T-cell (primary cell): ENCODE results near the gene NEURL1B. TPM values are rescaled to one million over a fixed set of nuclear protein-coding genes. Genes with fewer than 3 reads are reported as not detected.

Source experiments
- ATAC-seq, 4 experiments: fragments of 200-7000 bp in 3 of 4; fragments of 150-1000 bp in 1 of 4; cut with Tn5 transposase; replicated peaks in 1 of 4; 1 replicate in 3 of 4; 2 replicates in 1 of 4; pipeline ENCODE4 v1.10.0; 2021; ENCODE audit warnings: moderate library complexity in 3 of 4, mild to moderate bottlenecking in 2 of 4, moderate number of reproducible peaks in 1 of 4
- CTCF ChIA-PET, 2 donors: fragments of 300-600 bp; sonication (Branson Sonifier 250); formaldehyde crosslinking; loops; one replicate each; lab custom pipeline; 2022; ENCODE audit warnings: antibody characterized with exemption in 2 of 2; lab: Charles Lee
- POLR2A ChIA-PET, 2 donors: fragments of 300-600 bp; sonication (Branson Sonifier 250); formaldehyde crosslinking; loops; one replicate each; lab custom pipeline; 2022; ENCODE audit warnings: antibody characterized with exemption in 2 of 2; lab: Charles Lee
- DNase-seq, 35 experiments: peaks; one replicate each; pipeline versions ENCODE4 v3.0.0 to v3.0.0-alpha.2; 2013 to 2023
- H3K27ac ChIP-seq: one replicate; pipeline ENCODE4 v1.5.1; 2013; ENCODE audit warnings: low read length
- H3K27me3 ChIP-seq, 2 experiments: replicated peaks in 1 of 2; 1 replicate in 1 of 2; 2 replicates in 1 of 2; pipeline versions ENCODE4 v1.6.1 to v1.7.0; 2013; ENCODE audit warnings: low read length in 1 of 2, mixed read lengths in 1 of 2; ENCODE audit not compliant: control insufficient read depth in 2 of 2, insufficient read depth in 2 of 2; ENCODE audit errors: extremely low read depth in 1 of 2
- H3K36me3 ChIP-seq, 2 donors: 1 replicate in 1 of 2; 2 replicates in 1 of 2; pipeline versions ENCODE4 v1.6.1 to v1.7.0; 2013; ENCODE audit warnings: low read length in 1 of 2; ENCODE audit not compliant: control insufficient read depth in 2 of 2, insufficient read depth in 1 of 2; ENCODE audit errors: extremely low read depth in 1 of 2
- H3K4me1 ChIP-seq, 2 experiments: 1 replicate in 1 of 2; 2 replicates in 1 of 2; pipeline versions ENCODE4 v1.6.1 to v1.7.0; 2013; ENCODE audit warnings: low read length in 2 of 2, mixed read lengths in 1 of 2; ENCODE audit not compliant: insufficient read depth in 2 of 2, control insufficient read depth in 1 of 2; ENCODE audit errors: extremely low read depth in 1 of 2
- H3K4me3 ChIP-seq, 2 donors: 1 replicate in 1 of 2; 2 replicates in 1 of 2; pipeline versions ENCODE4 v1.5.1 to v1.7.0; 2013; ENCODE audit warnings: mild to moderate bottlenecking in 2 of 2, low read length in 1 of 2, moderate library complexity in 1 of 2; ENCODE audit not compliant: control insufficient read depth in 1 of 2; ENCODE audit errors: extremely low read depth in 1 of 2
- H3K9me3 ChIP-seq: 2 replicates; pipeline ENCODE4 v1.7.0; 2013
- H3K27ac Mint-ChIP-seq, 2 donors: one replicate each; pipeline ENCODE4 v1.8.0; 2020 to 2021; ENCODE audit warnings: mild to moderate bottlenecking in 2 of 2, mixed read lengths in 2 of 2
- H3K27me3 Mint-ChIP-seq, 2 donors: one replicate each; pipeline ENCODE4 v1.8.0; 2021 to 2022; ENCODE audit warnings: mixed read lengths in 2 of 2
- H3K36me3 Mint-ChIP-seq: one replicate; pipeline ENCODE4 v1.8.0; 2021; ENCODE audit warnings: mixed read lengths
- H3K4me1 Mint-ChIP-seq, 3 donors: one replicate each; pipeline ENCODE4 v1.8.0; 2020 to 2022; ENCODE audit warnings: mixed read lengths in 3 of 3, mild to moderate bottlenecking in 1 of 3
- H3K4me3 Mint-ChIP-seq, 3 donors: one replicate each; pipeline ENCODE4 v1.8.0; 2020 to 2022; ENCODE audit warnings: mild to moderate bottlenecking in 3 of 3, mixed read lengths in 3 of 3, moderate library complexity in 3 of 3
- H3K9me3 Mint-ChIP-seq, 3 donors: one replicate each; pipeline ENCODE4 v1.8.0; 2020 to 2022; ENCODE audit warnings: mixed read lengths in 3 of 3
- WGBS: methylation state at CpG from one replicate; pipeline ENCODE4 v1.1.5; 2013; ENCODE audit warnings: missing lambda C conversion rate; ENCODE audit not compliant: insufficient coverage; 5-methylcytosine and 5-hydroxymethylcytosine counted together
- total RNA-seq, 35 experiments: library from RNA in 6 of 35; stranded (reverse) in 6 of 35; fragments of 120-200 nt in 1 of 35; gene quantifications; one replicate each; pipeline versions ENCODE4 v1.2.1 to v1.2.4 and lab custom pipeline; 2013 to 2026

Gene NEURL1B
- total RNA-seq, 5 donors from 2014 or later (not counting 1 experiment from before 2014, with no cell fraction given) = 0.07 to 0.64 (median 0.20) TPM

DNA sequence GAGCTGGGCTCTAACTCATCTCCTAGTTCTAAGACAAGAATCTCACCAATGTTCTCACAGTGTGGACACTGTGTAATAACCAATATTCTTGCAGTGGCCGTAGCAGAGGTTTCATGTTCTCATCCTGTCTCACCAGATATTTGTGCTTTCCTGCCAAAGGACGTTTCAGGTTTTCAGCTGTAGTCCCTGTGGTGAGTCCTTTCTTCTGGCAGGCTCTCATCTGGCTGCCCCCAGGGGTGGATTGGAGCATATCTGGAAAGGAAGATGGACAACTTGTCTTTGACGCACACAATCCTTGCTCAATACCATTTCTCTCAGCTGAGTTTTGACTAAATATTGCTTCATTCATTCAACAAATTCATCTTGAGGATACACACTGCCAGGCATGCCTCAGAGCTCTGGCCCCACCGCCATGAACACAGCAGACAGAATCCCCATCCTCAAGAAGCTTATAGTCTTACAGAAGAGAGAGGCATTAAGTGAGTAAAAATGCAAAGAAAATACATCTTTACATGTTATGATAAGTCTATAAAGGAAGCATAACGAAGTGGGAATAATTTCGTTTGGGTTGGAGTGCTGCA lies 33.8 kb upstream of the NEURL1B start:
- Mint-ChIP-seq H3K27me3 (peaks cover 19 to 21% of the 10 kb centered on the region in 2 donors), H3K36me3 (no peaks in the 10 kb centered on the region), H3K4me1 (no peaks in the 10 kb centered on the region), H3K27ac (no peak overlapping the region), H3K4me3 (no peak overlapping the region), H3K9me3 (peaks cover 0 to 7% (median 0%) of the 10 kb centered on the region in 3 donors)
- H3K9me3 ChIP-seq = no peaks in the 10 kb centered on the region
- no peak for ATAC-seq
- no peak for DNase-seq
- H3K27ac ChIP-seq = no peak overlapping the region
- H3K4me3 ChIP-seq = no peak overlapping the region
- 69% methylated on average over 3 of the region's 6 CpGs for WGBS
- no peaks in the 10 kb centered on the region for H3K36me3 ChIP-seq
- POLR2A ChIA-PET = no interaction called here
- no peaks in the 10 kb centered on the region for H3K4me1 ChIP-seq
- CTCF ChIA-PET = interaction anchor here in 1 of 2 donors (1.1 kb wide), 1 partner anchor 64 kb away, joined by 3 read pairs; no protein-coding TSS in a partner anchor
- H3K27me3 ChIP-seq = peaks cover 0 to 44% of the 10 kb centered on the region in 2 experiments

DNA sequence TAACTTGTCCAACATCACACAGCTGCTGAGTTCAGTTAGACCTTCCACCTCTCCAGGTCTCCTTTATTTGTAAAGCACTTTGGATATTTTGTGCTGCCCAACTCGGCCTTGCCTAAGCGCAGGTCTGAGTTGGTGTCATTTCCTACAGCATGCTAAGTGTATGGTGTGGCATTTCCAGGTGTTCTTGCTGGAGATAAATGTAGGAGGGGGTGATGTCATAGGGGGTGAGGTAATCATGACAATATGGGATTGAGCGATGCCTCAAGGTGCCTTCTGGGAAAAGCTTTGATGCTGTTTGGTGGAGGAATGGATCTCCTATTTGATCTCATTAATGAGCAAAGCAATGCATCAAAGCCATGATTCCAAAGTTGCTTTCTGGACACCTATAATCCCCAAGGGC lies 32.3 kb upstream of the NEURL1B start:
- CTCF ChIA-PET = interaction anchor here in 1 of 2 donors (0.9 kb wide), 1 partner anchor 88 kb away, joined by 3 read pairs; no protein-coding TSS in a partner anchor
- ATAC-seq = no peak
- peaks cover 14 to 15% of the 10 kb centered on the region in 2 donors for H3K27me3 Mint-ChIP-seq

DNA sequence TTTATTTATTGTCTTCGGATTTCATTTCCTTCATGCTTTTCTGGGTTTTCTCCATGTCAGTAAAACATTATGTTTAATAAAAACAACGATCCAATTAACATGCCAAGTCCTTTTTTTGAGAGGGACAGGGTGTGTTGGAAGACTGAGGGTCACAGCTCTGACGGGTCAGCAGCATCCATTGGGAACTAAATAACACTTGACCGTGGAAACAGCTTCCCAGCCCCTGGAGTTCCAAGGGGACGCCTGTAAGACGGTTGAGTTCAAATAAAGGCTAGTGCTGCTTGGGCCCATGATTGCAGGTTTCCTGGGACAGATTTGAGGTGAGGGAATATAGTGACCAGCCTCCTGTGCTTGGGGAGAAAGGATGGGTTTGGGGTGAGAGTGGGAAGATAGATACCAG lies 30.4 kb upstream of the NEURL1B start:
- Mint-ChIP-seq H3K27ac (no peak overlapping the region), H3K36me3 (no peaks in the 10 kb centered on the region), H3K4me1 (no peaks in the 10 kb centered on the region), H3K4me3 (no peak overlapping the region), H3K27me3 (peaks cover 14 to 15% of the 10 kb centered on the region in 2 donors), H3K9me3 (peaks cover 3 to 12% (median 8%) of the 10 kb centered on the region in 3 donors)
- no peaks in the 10 kb centered on the region for H3K9me3 ChIP-seq
- ChIA-PET POLR2A (no interaction called here), CTCF (no interaction called here)
- ATAC-seq (no peak), DNase-seq (no peak)
- no peak overlapping the region for H3K4me3 ChIP-seq
- peaks cover 0 to 31% of the 10 kb centered on the region in 2 experiments for H3K27me3 ChIP-seq
- H3K4me1 ChIP-seq = no peaks in the 10 kb centered on the region
- H3K27ac ChIP-seq = no peak overlapping the region
- H3K36me3 ChIP-seq = no peaks in the 10 kb centered on the region
- 94% methylated on average over 4 of the region's 6 CpGs for WGBS

More for the DNA sequence above, 32.3 kb upstream of the NEURL1B start:
- Histone ChIP-seq H3K27me3 (peaks cover 0 to 34% of the 10 kb centered on the region in 2 experiments), H3K27ac (no peak overlapping the region), H3K4me3 (no peak overlapping the region), H3K9me3 (no peaks in the 10 kb centered on the region), H3K36me3 (no peaks in the 10 kb centered on the region), H3K4me1 (no peaks in the 10 kb centered on the region)
- no CpG with 5 or more reads among the region's 3 CpGs for WGBS
- H3K4me1 Mint-ChIP-seq = no peaks in the 10 kb centered on the region
- peaks cover 0 to 9% (median 8%) of the 10 kb centered on the region in 3 donors for H3K9me3 Mint-ChIP-seq
- no peak for DNase-seq
- no peak overlapping the region for H3K4me3 Mint-ChIP-seq
- H3K27ac Mint-ChIP-seq = no peak overlapping the region
- H3K36me3 Mint-ChIP-seq = no peaks in the 10 kb centered on the region
- POLR2A ChIA-PET = no interaction called here

DNA sequence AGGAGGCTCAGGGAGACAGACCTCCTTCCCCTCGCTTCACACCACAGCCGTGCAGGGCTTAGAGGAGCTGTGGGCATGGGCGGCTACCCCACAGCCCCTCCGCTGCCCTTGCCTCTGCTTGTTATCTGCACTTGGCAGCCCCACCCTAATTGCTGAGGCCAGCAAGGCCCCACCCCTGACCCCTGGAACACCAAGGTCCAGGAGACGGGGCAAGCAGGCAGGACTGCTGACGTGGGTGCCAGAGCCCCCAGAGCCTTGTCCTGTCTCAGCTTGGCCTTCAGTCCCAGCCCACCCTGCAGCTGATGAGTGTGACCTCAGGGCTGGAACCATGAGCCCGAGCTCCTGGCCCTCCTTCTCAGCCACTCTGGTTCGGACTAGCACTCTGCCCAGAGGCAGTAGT lies 29.1 kb upstream of the NEURL1B start:
- DNase-seq (no peak), ATAC-seq (no peak)
- Histone ChIP-seq H3K36me3 (no peaks in the 10 kb centered on the region), H3K4me1 (no peaks in the 10 kb centered on the region), H3K4me3 (no peak overlapping the region), H3K27me3 (peaks cover 0 to 31% of the 10 kb centered on the region in 2 experiments), H3K27ac (no peak overlapping the region), H3K9me3 (no peaks in the 10 kb centered on the region)
- H3K36me3 Mint-ChIP-seq = no peaks in the 10 kb centered on the region
- CTCF ChIA-PET = no interaction called here
- WGBS = 78% methylated on average over 7 of the region's 8 CpGs
- H3K27ac Mint-ChIP-seq = no peak overlapping the region
- POLR2A ChIA-PET = no interaction called here
- no peaks in the 10 kb centered on the region for H3K4me1 Mint-ChIP-seq
- H3K4me3 Mint-ChIP-seq = no peak overlapping the region
- peaks cover 8 to 15% of the 10 kb centered on the region in 2 donors for H3K27me3 Mint-ChIP-seq
- peaks cover 3 to 12% (median 8%) of the 10 kb centered on the region in 3 donors for H3K9me3 Mint-ChIP-seq

DNA sequence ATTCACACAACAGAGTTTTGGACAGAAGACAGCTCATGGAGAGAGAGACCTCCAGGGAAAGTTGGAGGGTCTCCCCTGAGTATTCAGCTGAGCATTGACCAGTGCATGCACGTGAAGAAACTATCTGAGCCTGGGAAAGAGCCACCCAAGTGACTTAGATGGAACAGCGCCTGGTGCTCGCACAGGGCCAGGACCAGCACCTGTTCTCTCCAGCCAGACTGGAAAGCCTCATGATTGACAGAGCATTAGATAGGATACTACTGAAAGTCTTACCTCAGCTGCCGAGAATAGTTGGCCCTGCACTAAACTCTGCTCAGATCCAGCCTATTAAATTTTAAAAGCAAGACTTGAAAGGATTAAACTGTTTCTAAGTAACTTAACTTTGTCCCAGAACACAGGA lies 28.3 kb upstream of the NEURL1B start:
- WGBS = 80% methylated on average over 3 of the region's 4 CpGs

DNA sequence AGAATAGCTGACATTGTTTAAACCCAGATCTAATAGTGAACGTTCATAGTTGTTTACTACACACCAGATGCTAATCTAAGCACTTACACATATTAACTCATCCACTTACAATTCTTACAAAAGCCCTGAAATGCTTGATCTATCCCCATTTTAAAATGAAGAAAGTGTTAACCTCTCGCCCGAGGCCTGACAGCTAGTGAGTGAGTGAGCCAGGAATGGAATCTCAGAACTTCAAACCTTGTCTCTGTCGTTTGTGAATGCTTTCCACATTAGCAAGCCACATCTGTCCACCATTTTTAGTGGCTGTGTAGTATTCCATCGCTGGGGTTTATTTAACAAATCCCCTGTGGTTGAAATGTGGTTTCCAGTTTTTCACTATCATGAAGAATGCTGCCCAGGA lies 24.9 kb upstream of the NEURL1B start:
- no peak for DNase-seq
- no peak for ATAC-seq
- Histone ChIP-seq H3K27me3 (peaks cover 0 to 20% of the 10 kb centered on the region in 2 experiments), H3K9me3 (no peaks in the 10 kb centered on the region), H3K27ac (no peak overlapping the region), H3K4me1 (no peaks in the 10 kb centered on the region), H3K4me3 (no peak overlapping the region), H3K36me3 (no peaks in the 10 kb centered on the region)
- ChIA-PET POLR2A (no interaction called here), CTCF (no interaction called here)
- Mint-ChIP-seq H3K36me3 (no peaks in the 10 kb centered on the region), H3K4me3 (no peak overlapping the region), H3K9me3 (peaks cover 3 to 12% (median 3%) of the 10 kb centered on the region in 3 donors), H3K27ac (no peak overlapping the region), H3K4me1 (no peaks in the 10 kb centered on the region), H3K27me3 (no peaks in the 10 kb centered on the region)
- WGBS = no CpG with 5 or more reads among the region's 5 CpGs

More for the DNA sequence above, 28.3 kb upstream of the NEURL1B start:
- ChIA-PET POLR2A (no interaction called here), CTCF (no interaction called here)
- Mint-ChIP-seq H3K27ac (no peak overlapping the region), H3K9me3 (peaks cover 3 to 12% (median 5%) of the 10 kb centered on the region in 3 donors), H3K36me3 (no peaks in the 10 kb centered on the region), H3K4me1 (no peaks in the 10 kb centered on the region), H3K27me3 (peaks cover 2 to 11% of the 10 kb centered on the region in 2 donors), H3K4me3 (no peak overlapping the region)
- H3K36me3 ChIP-seq = no peaks in the 10 kb centered on the region
- DNase-seq (no peak), ATAC-seq (no peak)
- no peaks in the 10 kb centered on the region for H3K9me3 ChIP-seq
- no peaks in the 10 kb centered on the region for H3K4me1 ChIP-seq
- H3K27me3 ChIP-seq = peaks cover 0 to 33% of the 10 kb centered on the region in 2 experiments
- no peak overlapping the region for H3K27ac ChIP-seq
- H3K4me3 ChIP-seq = no peak overlapping the region
